COLO829 (cell line): ENCODE data around the gene KDM2A.

Source experiments
- DNase-seq: peaks from one replicate; pipeline ENCODE4 v3.0.0; 2012; ENCODE audit warnings: low spot score

The KDM2A gene

GRCh38 chr11:67261946-67262681 lies 143.1 kb downstream of the KDM2A start:
- no peak for DNase-seq

GRCh38 chr11:67262731-67263675 lies 143.9 kb downstream of the KDM2A start:
- peak; percentile 95 for DNase-seq

DNA sequence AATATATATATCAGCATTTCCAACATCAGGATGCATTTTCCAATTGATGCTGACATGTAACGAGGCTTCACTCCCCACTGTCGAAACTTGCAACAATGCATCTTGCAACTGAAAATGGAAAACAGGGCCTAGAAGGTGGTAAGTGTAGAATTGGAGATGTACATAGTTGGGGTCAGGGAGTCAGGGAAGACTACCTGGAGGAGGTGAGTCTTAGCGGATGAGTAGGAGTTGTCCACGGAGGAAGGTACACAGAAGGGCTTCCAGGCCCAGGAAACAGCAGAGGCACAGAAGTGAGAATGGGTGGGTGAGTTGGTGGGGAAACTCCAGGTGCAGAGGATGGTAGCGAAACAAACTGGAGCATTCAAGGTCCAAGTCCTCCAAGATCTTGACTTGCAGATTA lies 145.2 kb downstream of the KDM2A start:
- no peak for DNase-seq

GRCh38 chr11:67264877-67265632 lies 146.0 kb downstream of the KDM2A start:
- no peak for DNase-seq

GRCh38 chr11:67265633-67266448 lies 146.8 kb downstream of the KDM2A start:
- peak; percentile 57 for DNase-seq

DNA sequence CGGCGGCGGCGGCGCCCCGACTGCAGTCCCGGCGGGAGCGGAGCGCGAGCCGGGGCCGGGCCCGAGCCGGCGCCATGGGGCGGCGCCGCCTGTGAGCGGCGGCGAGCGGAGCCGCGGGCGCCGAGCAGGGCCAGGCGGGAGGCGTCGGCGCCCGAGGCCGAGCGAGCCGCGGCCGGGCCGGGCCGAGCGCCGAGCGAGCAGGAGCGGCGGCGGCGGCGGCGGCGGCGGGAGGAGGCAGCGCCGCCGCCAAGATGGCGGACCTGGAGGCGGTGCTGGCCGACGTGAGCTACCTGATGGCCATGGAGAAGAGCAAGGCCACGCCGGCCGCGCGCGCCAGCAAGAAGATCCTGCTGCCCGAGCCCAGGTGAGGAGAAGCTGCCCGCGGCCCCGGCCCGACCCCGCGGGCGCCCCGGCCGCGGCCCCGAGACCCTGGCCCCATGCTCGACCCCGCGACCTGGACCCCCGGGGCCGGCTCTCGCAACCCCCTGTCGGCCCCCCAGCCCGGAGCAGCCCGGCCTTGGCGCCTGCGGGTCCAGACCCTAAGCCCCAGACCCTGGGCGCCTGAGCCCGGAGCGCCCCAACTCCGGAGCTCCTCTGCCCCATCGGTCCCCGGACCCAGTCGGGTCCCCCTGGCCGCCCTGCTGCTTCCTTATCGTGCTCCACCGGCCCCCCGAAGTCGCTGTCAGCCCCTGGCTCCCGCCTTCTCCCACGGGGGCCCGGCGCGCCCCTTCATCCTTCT lies 147.6 kb downstream of the KDM2A start, which contains the start of gene GRK2:
TSS of gene GRK2 (plus strand) at position 25 of the 739 bp plus-strand sequence. CDS start at position 252, 227 bp downstream.
- DNase-seq, result no peak

- no peak for DNase-seq
Measured at GRCh38 chr11:67267188-67268080, 148.4 kb downstream of the KDM2A start.

GRCh38 chr11:67268081-67268961 lies 149.3 kb downstream of the KDM2A start:
- no peak for DNase-seq

DNA sequence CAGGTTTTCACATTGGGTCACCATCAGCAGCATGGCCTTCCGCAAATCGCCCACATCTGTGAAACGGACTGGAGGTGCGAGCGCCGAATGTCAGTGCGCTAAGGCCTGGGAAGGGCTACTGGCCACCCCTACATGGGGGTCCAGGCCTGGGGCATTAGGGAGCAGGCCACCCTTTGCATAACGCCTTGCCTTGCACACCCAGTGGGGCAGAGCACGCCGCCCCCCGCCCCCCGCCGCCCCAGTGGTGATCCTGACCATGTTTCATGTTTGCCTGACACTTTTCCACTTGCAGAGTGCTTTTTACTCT lies 149.9 kb downstream of the KDM2A start:
- no peak for DNase-seq

- DNase-seq, result no peak
Measured at GRCh38 chr11:67269401-67270255, 150.6 kb downstream of the KDM2A start.

DNA sequence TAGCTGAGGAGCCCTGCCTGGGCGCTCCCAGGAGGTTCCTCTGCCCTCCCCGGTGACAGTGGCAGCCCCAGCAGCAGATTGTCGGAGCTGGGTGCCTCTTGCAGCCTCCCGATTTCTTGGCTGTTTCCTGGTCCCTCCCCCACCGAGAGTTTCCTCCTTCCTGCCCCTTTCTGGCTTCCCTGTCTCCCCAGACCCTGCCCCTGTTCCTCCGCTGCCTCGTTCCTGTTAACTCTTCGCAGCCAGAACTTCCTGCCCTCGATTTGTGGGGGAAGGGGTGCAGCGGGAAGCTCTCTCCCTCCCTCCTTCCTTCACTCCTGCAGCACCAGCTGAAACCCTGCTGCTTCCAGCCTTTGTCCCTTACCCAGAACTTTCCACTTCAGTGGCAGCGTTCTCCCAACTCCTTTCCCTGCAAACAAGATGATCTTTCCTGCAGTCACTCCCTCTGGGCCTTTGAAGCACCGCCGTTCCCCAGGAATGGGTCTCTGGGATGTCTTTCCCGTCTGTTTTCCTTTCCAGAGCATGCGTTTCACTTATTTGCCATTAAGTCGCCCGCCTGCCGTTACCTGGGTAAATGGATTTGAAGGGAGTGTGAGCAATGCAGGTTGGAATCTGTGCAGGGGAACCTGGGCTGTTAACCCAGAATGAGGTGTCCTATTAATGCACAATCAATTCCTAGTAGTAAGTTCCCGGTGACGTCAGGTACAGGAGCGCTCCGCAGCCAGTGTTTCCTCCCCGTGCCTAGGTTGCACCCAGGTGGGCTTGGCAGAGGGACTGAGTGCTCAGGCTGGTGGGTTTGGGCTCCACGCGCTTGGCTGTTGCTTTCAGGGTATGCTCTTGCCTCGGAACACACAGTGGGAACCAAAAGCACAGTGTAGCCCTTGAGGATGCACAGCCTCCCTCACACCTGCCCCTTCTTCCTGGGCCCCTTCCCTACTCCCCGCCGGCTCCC lies 151.5 kb downstream of the KDM2A start:
- no peak for DNase-seq

DNA sequence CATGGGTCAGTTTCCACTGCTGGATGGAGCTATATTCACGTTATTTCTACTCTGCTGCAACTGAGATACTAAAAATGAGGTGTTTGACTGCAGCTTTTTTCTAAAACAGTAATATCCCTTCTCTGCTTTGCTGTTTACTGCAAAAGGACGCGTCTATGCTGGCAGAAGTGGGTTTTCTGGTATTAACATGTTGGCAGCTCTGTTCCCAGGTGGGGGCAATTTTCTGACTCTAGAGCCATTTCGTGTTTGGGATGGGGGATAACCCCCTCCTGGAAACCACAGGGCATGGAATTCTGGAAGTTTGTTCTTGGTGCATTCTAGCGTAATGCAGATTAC lies 152.1 kb downstream of the KDM2A start:
- no peak for DNase-seq

DNA sequence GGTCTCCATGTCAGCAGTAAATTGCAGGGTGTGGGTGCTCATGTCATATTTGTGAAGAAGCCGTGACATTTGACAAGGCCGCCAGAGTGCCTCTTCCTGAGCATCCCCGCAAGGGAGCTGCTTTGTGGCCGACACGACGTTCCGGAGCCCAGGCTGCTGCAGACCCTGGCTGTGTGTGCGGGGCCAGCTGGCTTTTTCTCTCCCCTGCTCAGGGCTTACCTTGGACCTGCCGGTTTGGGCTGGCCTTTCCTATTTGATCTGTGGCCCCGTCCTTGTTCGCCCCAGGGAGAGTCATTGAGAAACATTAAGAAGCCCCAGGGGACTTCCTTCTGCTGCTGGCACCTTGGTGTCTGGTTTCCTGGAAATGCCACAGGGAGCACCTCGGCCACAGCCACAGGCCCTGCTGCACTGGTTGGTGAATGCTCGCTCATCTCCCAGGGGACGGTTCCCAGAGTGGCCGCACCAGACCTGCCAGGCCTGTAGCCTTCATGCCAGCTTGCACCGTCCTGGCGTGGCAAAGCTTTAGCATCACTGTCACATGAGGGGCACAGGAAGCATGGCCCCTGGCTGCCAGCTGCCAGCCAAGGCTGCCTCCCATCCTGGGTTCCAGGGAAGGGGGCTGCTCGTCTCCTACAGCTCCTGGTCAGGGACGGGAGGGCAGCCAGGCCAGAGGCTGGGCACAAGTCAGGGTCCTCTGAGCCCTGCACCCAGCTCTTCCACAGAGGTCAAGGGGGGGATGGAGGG lies 152.7 kb downstream of the KDM2A start:
- DNase-seq, result no peak

DNA sequence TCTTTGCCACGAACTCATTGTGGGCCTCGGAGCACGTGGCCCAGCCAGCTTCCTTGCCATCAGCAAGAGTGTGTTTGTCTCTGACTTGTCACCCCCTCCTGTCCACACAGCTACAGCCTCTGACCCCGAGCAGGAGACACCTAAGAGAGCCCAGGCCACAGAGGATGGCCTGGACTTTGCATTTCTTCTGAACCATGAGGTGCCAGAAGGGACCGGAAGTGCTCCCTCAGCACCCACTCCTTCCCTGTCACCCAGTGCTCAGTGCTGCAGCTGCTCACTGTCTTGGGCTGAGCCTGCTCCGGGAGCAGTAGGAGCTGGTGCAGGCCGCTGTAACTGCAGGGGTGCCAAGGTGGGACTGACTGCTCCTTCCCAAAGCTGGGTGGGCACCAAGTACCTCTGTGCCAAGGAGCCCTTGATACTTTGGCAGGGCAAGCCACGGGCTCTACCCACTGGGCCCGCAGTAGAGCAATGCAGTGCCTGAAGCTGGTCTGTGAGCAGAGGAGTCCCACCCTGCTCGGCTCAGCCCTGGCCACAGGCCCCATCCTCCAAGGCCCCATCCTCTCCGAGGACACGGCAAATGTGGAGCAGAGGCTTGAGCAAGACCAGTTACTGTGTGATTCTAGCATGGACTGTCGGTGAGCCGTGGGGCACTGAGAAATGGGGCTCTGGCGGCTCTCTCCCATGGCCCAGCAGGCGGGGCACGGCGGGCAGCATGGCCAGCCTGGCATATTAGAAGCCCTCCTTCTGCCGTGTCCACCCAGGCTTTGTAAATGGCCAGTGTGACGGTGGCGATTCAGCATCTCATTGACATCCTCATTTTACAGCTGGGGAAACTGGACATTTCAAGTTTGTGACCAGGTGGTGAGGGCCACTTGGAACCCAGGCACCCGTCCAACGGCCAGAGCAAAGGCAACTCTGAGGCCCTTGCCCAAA lies 153.5 kb downstream of the KDM2A start:
- no peak for DNase-seq
